Uterus (tissue), 2 donors: ENCODE measurements around the gene USP25.

Experiments used
- CTCF ChIP-seq, 4 experiments: fragments of 200-600 bp in 2 of 4; fragments of 450-650 bp in 2 of 4; sonication (generic) in 2 of 4; IDR thresholded peaks; one replicate each; pipeline ENCODE4 v1.5.1; 2016 to 2019; ENCODE audit warnings: antibody characterized with exemption in 4 of 4, mild to moderate bottlenecking in 2 of 4, moderate library complexity in 1 of 4
- POLR2A ChIP-seq, 2 donors: fragments of 450-650 bp; IDR thresholded peaks; one replicate each; pipeline ENCODE4 v1.6.1; 2016; ENCODE audit warnings: antibody characterized with exemption in 2 of 2, mild to moderate bottlenecking in 1 of 2, moderate library complexity in 1 of 2

- TF ChIP-seq CTCF (IDR thresholded peaks at IDR 0.05) (no peak), POLR2A (IDR thresholded peaks at IDR 0.05) (no peak)
These were observed 166.7 kb downstream of the USP25 start for GRCh38 chr21:15896501-15896900.
